ENCODE data around the gene OR51D1.
A peak's percentile ranks its signal among the peaks of the same experiment; 100 is the strongest.

The OR51D1 gene, protein sequence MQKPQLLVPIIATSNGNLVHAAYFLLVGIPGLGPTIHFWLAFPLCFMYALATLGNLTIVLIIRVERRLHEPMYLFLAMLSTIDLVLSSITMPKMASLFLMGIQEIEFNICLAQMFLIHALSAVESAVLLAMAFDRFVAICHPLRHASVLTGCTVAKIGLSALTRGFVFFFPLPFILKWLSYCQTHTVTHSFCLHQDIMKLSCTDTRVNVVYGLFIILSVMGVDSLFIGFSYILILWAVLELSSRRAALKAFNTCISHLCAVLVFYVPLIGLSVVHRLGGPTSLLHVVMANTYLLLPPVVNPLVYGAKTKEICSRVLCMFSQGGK

DNA sequence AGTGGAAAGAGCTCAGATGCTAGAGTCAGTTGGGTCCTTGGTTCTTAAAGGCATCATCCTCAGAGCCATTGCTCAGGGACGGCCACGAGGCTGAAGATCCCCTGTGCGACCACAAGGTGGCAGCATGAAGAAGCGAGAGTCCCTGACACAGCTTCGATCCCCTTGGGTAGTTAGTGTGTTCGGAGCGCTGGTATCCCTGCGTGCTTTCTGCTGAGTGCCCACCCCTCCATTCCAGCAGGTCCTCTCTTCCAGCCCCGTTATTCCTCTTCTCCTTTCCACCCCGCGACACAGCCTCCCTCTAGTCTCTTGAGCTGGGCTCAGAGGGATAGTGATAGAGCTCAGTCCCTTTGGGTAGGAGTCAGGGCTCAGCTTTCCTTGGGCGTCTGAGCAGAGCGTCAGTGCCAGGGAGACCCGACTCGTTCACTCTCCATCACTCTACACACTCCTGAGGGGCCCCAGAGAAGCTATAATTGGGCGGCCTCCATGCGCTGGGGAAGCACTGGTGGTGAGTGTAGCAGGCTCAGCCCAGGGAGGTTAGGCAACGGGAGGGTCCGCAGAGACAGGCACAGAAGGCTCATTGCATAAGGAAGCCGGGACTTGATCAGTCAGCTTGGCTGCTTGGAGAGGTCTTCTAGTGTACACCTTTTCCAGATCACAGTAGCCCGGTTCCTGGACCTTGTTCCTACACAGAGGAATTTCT lies at the start of gene OR51D1:
OR51D1 (plus strand) TSS at position 516 of the 700 bp plus-strand sequence. CDS start 2,314 bp downstream, outside the sequence.
- peak; percentile 71 for DNase-seq

DNA sequence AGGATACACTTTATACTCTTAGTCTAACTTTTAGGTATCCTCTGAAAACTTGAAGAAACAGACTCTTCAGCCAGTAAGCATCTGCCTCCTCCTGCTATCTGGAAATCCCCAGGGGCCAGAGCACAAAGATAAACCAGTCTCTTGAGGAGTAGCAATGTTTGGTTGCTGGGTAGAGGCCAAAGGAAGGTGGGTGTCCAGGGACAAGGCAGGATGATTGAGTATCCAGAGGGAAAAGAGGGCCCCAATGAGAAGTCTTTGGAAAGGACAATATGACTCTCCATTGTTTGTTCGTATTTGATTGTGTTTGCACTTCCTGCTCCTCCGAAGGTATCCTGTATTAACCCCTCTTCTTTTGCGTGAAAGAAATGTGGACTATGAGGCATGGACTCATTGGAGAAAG lies 48.3 kb upstream of the OR51D1 start:
- DNase-seq: no peak

DNA sequence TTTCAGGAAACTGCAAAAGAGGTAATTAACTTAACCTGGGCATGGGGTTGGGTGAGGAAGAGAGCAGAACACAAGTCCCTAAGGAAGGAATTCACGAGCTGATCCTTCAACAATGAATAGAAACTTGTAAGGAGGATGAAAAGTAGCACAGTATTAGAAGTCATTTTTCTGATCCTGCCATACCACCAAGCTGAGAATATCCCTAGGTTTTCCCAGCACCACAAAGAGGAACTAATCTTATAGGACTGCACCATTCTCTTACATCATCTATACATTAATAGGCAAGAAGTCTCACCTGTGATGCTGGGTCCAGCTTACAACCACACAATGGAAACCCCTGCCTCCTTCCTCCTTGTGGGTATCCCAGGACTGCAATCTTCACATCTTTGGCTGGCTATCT lies 43.5 kb upstream of the OR51D1 start, which contains the start of gene OR52I1:
OR52I1 (plus strand) TSS at position 301 of the 400 bp plus-strand sequence; CDS start at position 301, 0 bp downstream.
- DNase-seq: no peak

DNA sequence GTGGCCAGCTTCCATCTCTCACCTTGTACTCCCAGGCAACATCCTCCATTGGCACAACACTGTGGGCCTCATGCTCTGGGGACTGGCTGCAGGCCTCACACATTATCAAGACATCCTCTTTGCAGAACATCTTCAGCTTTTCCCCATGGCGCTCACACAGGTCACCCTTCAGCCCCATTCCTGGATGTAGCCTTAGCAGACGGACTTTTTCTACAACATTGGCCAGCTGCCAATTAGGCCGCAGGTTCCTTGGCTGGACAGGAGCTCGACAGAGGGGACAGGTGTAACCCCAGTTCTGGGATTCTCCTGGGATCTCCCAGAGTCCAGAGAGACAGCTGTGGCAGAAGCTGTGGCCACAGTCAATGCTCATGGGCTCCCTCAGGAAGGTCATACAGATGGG lies 32.2 kb upstream of the OR51D1 start:
- no peak for DNase-seq

DNA sequence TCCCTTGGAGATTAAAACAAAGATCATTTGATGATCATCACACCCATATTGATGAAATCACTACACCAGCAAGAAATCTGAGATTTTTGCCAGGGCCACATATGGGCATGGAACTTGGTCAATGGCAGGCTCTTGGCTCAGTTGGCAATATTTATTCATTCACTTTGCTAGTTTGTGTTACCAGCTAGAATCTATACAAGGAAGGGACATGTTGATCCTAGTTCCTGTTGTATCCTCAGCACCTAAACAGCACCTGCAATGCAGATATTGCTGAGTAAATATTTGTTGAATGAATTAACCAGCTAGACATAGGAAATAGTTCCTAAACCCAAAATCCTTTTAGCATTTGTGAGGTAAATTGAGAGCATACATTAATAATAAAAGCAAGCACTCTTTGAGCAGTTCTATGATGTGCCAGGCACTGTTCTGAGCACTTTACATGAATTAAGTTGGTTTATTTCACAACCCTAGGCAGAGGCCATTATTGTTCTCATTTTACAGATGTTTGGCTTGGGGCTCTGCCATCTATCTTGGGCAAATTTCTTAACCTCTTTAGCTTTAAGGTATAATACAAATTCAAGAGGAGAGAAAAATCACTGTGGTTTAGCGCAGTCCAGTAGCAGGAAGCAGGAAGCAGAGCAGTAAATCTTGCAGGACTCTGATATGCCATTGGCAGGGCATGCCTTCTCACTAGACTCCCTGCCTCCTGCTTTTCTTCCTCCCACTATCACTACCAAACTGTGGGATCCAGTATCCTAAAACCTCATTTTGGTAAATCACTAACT lies 30.9 kb upstream of the OR51D1 start:
- no peak for DNase-seq

DNA sequence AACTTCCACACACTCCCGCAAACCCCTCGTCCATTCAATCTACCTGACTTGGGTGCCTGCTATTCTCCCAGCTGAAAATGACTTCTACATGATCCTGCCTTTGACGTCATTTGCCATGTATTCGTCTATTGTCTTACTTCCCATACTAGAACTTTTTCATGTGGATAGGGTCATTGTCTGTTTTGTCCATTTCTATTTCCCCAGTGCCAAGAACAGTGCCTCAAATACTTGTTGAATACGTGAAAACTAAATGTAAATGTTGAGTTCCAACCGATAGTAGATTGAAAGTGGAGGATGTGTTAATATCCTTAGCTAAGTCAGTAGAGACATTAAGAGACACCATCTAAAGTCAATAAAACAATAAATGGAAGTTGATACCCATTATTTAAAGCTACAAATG lies 30.2 kb upstream of the OR51D1 start:
- no peak for DNase-seq

DNA sequence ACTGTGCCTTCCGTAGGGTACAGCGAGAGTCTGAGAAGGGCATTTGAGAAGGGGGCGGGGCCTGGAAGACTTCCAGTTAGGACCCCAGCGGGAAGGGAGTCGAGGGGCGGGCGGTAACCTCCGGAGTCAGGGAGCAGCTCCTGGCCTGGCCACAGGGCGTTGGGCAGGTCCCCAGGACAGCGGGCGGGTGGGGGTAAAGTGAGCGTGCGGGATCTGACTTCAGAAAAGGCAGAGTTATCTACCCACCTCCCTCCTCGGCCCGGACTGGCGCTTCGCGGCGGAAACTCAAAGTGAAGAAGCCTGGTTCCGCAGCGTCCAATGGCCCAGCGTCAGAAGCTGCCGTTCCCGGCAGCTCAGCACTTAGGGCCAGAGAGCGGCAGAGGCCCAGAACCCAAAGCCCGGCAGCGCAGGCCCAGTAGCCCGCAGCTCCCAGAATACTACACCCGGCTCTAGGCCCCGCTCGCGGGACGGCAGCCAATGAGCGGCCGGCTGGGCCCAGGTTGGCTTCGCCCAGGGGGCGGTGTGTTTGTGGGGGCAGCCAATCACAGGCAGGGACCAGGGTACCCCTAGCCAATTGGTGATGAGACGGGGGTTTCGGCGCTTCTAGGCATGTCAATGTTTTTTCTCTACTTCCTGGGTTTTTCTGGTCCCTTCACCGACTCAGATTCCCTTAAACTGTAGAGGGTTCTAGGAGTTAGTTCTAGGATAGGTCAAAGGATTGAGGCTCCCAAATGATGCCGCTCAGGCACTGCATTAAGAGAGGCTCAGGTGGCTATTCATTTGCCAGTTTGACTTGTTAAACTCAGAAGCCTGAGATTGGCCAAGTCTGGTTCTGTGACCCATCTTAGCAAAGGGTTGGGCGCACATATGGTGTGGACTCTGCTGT lies 29.3 kb upstream of the OR51D1 start, which contains the start of gene TRIM68:
TRIM68 (minus strand) TSS at position 451 of the 886 bp plus-strand sequence. CDS start 2,727 bp downstream, outside the sequence.
- peak; percentile 95 for DNase-seq

DNA sequence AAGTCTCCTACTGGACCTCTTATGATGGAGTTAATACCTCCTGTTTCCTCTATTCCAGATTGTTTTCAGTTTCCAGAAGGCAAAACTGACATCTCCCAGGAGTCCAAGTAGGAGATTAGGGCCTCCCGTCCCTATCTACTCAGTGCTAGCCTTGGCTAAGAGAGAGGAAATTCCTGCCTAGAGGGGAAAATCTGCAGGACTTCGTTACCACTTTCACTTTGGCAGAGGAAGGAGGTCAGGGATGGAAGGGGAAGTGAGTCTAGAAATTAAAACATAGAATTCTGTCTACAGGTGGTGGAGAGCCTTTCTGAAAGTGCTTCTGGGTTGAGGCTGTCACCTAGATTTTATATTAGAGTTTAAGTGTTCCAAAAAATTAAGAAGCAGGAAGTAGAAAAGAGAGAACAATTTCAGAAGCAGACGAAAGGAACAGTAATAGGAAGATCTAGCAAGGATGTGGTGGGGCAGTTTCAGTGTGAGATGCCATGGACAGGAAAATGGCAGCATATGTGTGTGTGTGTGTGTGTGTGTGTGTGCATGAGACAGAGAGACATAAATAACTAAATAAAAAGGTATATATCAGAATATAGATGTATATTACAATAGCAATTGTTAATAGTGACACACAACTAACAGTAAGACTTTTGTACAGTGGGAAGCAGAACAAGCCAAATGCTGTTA lies 26.9 kb upstream of the OR51D1 start:
- peak; percentile 28 for DNase-seq

DNA sequence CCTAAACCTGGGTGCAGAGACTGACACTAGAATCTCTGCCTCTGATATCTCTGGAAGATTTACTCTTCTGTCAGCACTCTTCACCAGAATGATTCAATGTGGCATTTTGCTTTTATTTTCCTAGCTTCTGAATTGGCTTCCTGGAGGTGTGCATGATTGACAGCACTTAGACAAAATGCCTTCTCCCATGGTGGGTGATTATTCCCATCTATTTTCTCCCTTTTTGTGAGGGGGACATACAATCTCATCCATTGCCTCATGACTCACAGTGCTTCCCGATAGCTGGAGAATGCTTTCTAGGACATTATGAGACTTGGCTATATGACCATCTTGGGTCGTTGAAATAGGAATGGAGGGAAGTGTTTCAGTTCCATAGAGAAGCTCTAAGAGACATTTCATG lies 25.3 kb upstream of the OR51D1 start:
- no peak for DNase-seq

DNA sequence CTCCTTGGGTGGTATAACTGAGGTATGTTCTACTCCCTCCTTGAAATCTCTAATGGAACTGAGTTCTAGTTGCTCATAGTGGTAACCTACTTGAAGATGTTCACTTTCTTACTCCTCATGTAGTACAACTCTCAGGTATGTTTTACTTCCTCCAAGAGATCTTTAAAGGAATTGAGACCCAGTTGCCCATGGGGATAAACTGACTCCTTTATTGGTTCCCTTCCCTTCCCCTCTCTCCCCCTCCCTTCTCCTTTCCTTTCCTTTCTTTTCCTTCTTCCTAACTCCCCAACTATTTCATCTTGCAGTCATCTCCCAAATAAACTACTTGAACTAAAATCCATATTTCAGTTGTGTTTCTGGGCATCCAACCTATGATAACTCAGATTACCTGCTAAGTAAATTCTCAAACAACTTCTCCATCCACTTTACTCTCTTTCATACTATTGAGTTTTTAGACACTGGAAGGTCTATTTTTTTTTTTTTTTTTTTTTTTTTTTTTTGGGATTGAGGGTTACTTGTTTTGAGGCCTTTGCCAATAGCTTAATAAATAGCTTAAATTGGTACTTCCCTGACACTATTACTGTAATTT lies 21.3 kb upstream of the OR51D1 start:
- DNase-seq: no peak

DNA sequence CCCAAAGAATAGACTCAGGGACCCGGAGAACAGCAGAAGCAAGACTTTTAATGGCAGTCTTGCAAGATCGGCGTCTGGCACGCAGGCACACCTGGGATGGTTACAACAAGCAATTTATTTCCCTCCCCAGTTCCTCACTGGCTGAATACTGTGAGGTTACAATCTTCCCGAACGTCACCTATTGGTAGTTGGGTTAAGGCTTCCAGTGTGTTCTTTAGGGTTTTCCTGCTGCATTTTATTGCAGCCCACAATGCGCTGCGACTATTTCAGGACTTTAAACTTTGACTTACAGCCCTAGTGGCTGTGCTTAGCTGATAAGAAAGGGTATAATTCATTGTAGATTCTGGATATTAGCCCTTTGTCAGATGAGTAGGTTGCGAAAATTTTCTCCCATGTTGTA lies 17.8 kb upstream of the OR51D1 start:
- DNase-seq: no peak

DNA sequence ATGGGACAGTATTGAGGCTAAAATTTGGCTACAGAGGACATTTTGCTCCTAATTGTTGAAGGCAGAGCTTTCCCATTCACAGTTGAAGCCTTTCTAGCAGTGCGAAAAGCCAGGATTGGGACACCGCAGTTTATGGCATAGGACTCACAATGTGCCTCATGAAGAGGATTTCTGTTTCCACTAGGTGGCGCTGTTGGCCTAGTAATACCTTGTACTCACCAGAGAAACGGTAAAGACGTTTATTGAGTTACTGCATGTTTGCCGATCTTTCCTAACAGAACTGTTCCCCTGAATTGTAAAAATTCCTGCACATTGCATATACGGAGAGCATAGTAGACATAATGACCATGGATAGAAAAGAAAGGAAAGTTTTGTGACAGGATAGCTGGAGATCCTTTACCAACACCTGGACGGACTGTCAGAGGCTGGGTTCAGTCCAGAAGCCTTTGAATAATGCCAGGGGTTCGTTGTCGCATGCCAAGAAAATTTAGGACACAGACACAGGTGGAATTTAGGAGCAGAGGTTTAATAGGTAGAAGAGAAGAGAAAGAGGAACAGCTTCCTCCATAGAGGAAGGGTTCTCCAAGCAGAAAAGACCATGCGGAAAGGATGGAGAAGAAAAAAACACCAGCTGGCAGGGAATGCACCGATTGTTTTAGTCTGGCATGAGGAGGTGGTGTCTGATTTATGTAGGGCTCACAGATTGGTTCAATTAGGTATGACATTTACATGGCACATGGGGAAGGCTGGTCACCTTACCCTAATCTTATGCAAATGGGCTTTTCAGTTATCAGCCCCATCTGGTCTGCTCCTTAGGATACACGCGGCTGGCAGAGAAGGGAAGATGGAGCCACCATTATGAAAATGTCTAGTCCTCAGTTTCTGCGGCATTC lies 10.8 kb upstream of the OR51D1 start:
- peak; percentile 46 for DNase-seq

DNA sequence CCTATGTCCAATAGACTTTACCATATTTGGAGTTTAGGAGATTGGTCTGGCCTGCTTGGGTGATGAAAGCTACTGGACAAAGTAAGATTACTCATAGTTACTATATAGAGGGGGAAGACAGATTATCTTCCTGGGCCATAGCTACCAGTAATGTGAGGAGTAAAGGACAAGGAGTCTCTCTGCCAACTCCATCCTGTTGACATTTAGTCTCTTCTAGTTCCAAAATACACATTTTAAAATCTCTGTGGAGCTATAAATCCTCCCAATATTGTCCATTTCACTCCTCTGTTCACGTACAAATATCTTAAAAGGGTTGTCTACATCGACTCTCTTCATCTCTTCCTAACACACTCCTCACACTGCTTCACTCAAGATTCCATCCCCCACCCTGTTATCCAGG lies 1.1 kb upstream of the OR51D1 start:
- no peak for DNase-seq

DNA sequence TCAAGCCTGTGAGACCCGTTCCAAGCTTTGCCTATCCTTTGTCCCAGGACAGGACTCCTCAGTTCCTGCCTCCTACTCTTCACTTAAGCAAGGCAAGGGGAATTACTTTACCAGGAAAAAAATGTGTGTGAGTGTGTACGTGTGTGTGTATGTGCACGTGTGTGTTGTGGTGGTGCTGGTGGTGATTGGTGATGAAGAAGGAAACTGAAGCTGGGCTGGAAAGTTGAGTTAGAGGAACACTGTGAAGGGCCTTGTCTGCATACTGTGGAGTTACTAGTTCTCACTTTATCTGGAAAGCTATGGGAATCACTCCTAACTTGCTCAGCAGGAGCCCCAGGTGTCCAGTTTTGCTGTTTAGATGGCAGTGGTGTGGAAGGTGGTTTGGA lies 378 bp downstream of the OR51D1 start:
- DNase-seq: no peak

DNA sequence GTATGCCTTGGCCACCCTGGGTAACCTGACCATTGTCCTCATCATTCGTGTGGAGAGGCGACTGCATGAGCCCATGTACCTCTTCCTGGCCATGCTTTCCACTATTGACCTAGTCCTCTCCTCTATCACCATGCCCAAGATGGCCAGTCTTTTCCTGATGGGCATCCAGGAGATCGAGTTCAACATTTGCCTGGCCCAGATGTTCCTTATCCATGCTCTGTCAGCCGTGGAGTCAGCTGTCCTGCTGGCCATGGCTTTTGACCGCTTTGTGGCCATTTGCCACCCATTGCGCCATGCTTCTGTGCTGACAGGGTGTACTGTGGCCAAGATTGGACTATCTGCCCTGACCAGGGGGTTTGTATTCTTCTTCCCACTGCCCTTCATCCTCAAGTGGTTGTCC lies 2.7 kb downstream of the OR51D1 start:
- no peak for DNase-seq

DNA sequence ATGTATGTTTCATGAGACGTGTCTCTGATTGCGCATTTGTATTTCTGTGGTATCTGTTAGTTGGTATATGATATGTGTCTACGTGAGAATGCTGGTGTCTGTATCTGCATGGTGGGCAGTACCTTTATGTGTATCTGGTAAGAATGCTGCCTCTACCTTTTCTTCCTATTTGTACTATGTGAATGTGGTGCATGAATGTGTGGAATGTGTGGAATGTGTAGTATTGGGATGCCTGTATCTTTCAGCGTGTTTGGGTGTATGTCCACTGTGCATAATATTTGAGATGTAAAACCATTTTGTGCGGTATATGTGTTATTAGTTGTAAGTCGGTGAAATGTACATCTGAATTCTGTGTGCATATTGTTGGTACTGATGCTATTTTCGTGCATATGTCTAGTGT lies 4.2 kb downstream of the OR51D1 start:
- DNase-seq: no peak

DNA sequence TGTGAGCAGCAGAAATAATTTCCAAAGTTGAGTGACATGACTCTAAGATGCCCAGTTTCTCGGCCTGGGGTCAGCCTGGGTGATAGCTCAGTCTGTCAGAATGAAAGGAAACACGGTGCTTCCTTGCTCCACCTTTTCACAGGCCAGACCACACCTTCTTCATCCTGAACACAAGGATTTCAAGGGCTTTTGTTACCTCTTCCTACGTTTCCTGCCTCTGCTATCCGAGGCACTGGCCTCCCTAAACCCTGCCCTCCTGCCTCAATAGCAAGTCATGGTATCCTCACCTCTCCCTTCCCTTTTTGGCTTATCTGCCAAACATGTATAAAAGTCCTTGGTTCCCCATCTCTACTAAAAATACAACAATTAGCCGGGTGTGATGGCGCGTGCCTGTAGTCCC lies 4.8 kb downstream of the OR51D1 start:
- DNase-seq: no peak

DNA sequence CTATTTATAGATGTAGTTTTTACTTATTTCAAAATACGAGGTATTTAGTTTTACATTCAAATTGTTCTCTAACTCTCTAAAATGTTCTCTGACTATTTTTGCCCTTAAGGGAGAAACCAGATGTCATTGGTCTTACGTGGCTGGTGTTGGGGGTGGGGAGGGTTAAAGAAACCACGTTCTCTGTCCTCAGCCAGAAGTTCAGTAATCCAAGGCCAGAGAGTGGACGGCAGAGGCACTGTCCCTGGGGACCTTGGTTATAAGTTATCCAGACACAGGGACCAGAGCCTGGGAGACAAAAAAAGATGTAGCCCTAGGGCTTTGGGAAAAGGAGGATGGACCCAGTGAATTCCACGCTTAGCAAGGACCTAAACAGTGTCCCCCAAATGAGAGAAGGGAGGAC lies 5.8 kb downstream of the OR51D1 start:
- DNase-seq: no peak

DNA sequence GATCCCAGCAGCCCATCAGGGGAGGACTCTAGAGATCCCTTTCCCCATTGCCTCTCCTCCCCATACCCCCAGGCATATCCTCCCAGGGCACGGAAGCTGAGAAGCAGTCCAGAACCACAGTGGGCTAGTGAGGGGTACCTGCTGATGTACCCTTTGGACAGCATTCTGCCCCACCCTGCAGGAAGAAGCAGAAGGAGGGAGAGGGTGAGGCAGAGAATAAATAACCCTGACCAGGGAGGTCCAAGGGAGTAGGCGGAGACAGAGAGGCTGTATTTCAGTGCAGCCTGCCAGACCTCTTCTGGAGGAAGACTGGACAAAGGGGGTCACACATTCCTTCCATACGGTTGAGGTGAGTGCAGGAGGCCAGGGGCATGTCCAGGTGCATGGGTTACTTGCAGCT lies 6.4 kb downstream of the OR51D1 start, which contains the start of gene OR51E1:
OR51E1 (plus strand) TSS at position 301 of the 400 bp plus-strand sequence. CDS start 8,545 bp downstream, outside the sequence.
- no peak for DNase-seq

DNA sequence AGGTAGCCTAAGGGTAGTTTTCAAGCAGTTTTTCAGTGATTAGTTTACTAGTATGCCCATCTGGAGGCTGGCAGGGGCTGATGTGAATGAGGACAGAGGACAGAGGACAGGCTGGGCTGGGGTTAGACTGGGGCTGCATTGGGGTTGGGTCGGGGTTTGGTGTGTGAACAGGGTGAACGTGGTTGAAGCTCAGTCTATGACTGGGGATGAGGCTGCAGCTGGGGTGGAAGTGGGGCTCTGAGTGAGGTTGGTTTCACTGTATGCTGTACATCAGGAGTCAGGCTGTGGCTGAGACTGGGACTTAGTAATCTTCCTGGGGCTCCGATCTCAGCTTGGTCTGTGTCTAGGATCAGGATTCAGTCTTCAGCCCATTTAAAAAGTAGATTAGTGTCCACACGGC lies 7.0 kb downstream of the OR51D1 start:
- DNase-seq: no peak
